Ascending aorta (tissue), 2 donors: ENCODE results near the gene ZNF362. TPM values are rescaled to one million over a fixed set of nuclear protein-coding genes. Genes with fewer than 3 reads are reported as not detected.

Experiments used
- DNase-seq, 2 donors: peaks; one replicate each; pipeline ENCODE4 v3.0.0-alpha.2; 2019; ENCODE audit warnings: low spot score in 2 of 2
- H3K27ac ChIP-seq, 2 donors: fragments of 200-600 bp; sonication (generic); one replicate each; pipeline ENCODE4 v1.5.1; 2016 to 2017; ENCODE audit warnings: mild to moderate bottlenecking in 1 of 2
- H3K27me3 ChIP-seq: fragments of 200-600 bp; sonication (generic); one replicate; pipeline ENCODE4 v1.5.1; 2017
- H3K36me3 ChIP-seq, 2 donors: fragments of 200-600 bp; sonication (generic); one replicate each; pipeline ENCODE4 v1.5.1; 2016
- H3K4me1 ChIP-seq, 2 donors: fragments of 200-600 bp; sonication (generic); one replicate each; pipeline ENCODE4 v1.5.1; 2016 to 2017; ENCODE audit warnings: mild to moderate bottlenecking in 1 of 2
- H3K4me3 ChIP-seq, 2 donors: fragments of 200-600 bp; sonication (generic); one replicate each; pipeline ENCODE4 v1.5.1; 2016 to 2017; ENCODE audit warnings: mild to moderate bottlenecking in 1 of 2
- H3K9me3 ChIP-seq, 2 donors: fragments of 200-600 bp; sonication (generic); one replicate each; pipeline ENCODE4 v1.5.1; 2016
- intact Hi-C: fragments of 100-400 bp; cut with DNase I; formaldehyde crosslinking; loops from one replicate; pipeline ENCODE4 v1.15.1; 2023
- total RNA-seq: library from RNA; depleted of rRNA; stranded (reverse); fragments of >200 nt; gene quantifications from one replicate; pipeline ENCODE4 v1.1.0, GENCODE V29; 2016
- TF ChIP-seq, protein P1 (sequence below), 3 experiments: fragments of 200-600 bp in 2 of 3; fragments of 450-650 bp in 1 of 3; sonication (generic) in 2 of 3; IDR thresholded peaks; one replicate each; pipeline ENCODE4 v1.5.1; 2016 to 2019; ENCODE audit warnings: antibody characterized with exemption in 3 of 3, mild to moderate bottlenecking in 1 of 3, moderate library complexity in 1 of 3

The ZNF362 gene
- total RNA-seq, 1 donor from 2014 or later, result 34.4 TPM

GRCh38 chr1:33336580-33336979 is 80.3 kb downstream of the ZNF362 start:
- TF ChIP-seq, protein P1, sequence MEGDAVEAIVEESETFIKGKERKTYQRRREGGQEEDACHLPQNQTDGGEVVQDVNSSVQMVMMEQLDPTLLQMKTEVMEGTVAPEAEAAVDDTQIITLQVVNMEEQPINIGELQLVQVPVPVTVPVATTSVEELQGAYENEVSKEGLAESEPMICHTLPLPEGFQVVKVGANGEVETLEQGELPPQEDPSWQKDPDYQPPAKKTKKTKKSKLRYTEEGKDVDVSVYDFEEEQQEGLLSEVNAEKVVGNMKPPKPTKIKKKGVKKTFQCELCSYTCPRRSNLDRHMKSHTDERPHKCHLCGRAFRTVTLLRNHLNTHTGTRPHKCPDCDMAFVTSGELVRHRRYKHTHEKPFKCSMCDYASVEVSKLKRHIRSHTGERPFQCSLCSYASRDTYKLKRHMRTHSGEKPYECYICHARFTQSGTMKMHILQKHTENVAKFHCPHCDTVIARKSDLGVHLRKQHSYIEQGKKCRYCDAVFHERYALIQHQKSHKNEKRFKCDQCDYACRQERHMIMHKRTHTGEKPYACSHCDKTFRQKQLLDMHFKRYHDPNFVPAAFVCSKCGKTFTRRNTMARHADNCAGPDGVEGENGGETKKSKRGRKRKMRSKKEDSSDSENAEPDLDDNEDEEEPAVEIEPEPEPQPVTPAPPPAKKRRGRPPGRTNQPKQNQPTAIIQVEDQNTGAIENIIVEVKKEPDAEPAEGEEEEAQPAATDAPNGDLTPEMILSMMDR (IDR thresholded peaks at IDR 0.05), result no peak
- Histone ChIP-seq H3K27ac (peak overlapping the region; percentile 80 to 100), H3K4me3 (no peak overlapping the region), H3K36me3 (peaks cover 23 to 25% of the 10 kb centered on the region in 2 donors), H3K9me3 (no peaks in the 10 kb centered on the region), H3K4me1 (peaks cover 58 to 96% of the 10 kb centered on the region in 2 donors), H3K27me3 (no peaks in the 10 kb centered on the region)
- intact Hi-C loops, result loop anchor here (5.0 kb wide), 1 partner anchor 79 kb away; the partner anchor contains the start of gene ZNF362
- no peak for DNase-seq

GRCh38 chr1:33337441-33337840 is 81.1 kb downstream of the ZNF362 start:
- no peak overlapping the region for H3K4me3 ChIP-seq
- intact Hi-C loops, result loop anchor here (5.0 kb wide), 1 partner anchor 80 kb away; the partner anchor contains the start of gene ZNF362
- TF ChIP-seq, protein P1 (IDR thresholded peaks at IDR 0.05), result no peak
- H3K9me3 ChIP-seq, result no peaks in the 10 kb centered on the region
- H3K27ac ChIP-seq, result peak overlapping the region; percentile 91 to 100
- H3K27me3 ChIP-seq, result no peaks in the 10 kb centered on the region
- H3K36me3 ChIP-seq, result peaks cover 17 to 25% of the 10 kb centered on the region in 2 donors
- no peak for DNase-seq
- peaks cover 58 to 96% of the 10 kb centered on the region in 2 donors for H3K4me1 ChIP-seq

GRCh38 chr1:33338048-33338439 is 81.8 kb downstream of the ZNF362 start:
- Histone ChIP-seq H3K27me3 (no peaks in the 10 kb centered on the region), H3K9me3 (no peaks in the 10 kb centered on the region), H3K4me3 (peak overlapping the region; percentile 39 to 40), H3K27ac (peak overlapping the region; percentile 91 to 100), H3K36me3 (peaks cover 18 to 25% of the 10 kb centered on the region in 2 donors), H3K4me1 (peaks cover 59 to 96% of the 10 kb centered on the region in 2 donors)
- intact Hi-C loops, result loop anchor here (5.0 kb wide), 1 partner anchor 81 kb away; the partner anchor contains the start of gene ZNF362
- TF ChIP-seq, protein P1 (IDR thresholded peaks at IDR 0.05), result no peak
- DNase-seq, result no peak

GRCh38 chr1:33338440-33339211 is 82.3 kb downstream of the ZNF362 start:
- DNase-seq, result peak in 1 of 2 donors; percentile 89
- intact Hi-C loops, result loop anchor here (5.0 kb wide), 1 partner anchor 81 kb away; the partner anchor contains the start of gene ZNF362
- Histone ChIP-seq H3K4me3 (peak overlapping the region; percentile 39 to 40), H3K27me3 (no peaks in the 10 kb centered on the region), H3K27ac (peak overlapping the region; percentile 91 to 100), H3K36me3 (peaks cover 14 to 29% of the 10 kb centered on the region in 2 donors), H3K4me1 (peaks cover 58 to 97% of the 10 kb centered on the region in 2 donors), H3K9me3 (no peaks in the 10 kb centered on the region)
- TF ChIP-seq, protein P1 (IDR thresholded peaks at IDR 0.05), result no peak

DNA sequence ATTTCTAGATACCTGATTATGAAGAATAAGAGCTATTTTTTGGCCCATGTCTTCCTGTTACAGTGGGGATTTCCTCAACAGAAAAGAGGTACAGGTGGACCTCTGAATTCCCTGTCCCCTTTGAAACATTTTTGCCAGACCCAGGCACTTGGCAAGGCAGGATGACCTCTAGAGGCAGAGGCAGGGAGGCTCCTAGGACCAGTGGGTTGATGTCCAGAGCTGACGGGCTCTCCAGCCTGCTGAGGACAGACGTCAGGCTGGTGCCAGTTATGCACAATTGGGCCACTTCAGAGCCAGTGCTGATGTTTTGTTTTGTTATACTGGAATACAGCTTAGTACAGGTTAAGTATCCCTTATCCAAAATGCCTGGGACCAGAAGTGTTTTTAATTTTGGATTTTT is 83.1 kb downstream of the ZNF362 start:
- peaks cover 52 to 97% of the 10 kb centered on the region in 2 donors for H3K4me1 ChIP-seq
- H3K36me3 ChIP-seq, result peaks cover 14 to 35% of the 10 kb centered on the region in 2 donors
- TF ChIP-seq, protein P1 (IDR thresholded peaks at IDR 0.05), result peak in 2 of 3 experiments; percentile 22 to 36
- H3K4me3 ChIP-seq, result peak overlapping the region; percentile 21 to 40
- intact Hi-C loops, result loop anchor here (5.0 kb wide), 1 partner anchor 82 kb away; the partner anchor contains the start of gene ZNF362
- peak overlapping the region; percentile 91 to 100 for H3K27ac ChIP-seq
- no peaks in the 10 kb centered on the region for H3K9me3 ChIP-seq
- H3K27me3 ChIP-seq, result no peaks in the 10 kb centered on the region
- DNase-seq, result no peak
